DMS53 treated with DMSO at 0.1 percent for 48 hours (cell line): Measurements from ENCODE around the gene KIRREL3.

ENCODE experiments used
- DNase-seq: peaks from one replicate; lab custom pipeline; 2025; ENCODE audit not compliant: unreplicated experiment; lab: John Stamatoyannopoulos, UW

Gene KIRREL3

DNA sequence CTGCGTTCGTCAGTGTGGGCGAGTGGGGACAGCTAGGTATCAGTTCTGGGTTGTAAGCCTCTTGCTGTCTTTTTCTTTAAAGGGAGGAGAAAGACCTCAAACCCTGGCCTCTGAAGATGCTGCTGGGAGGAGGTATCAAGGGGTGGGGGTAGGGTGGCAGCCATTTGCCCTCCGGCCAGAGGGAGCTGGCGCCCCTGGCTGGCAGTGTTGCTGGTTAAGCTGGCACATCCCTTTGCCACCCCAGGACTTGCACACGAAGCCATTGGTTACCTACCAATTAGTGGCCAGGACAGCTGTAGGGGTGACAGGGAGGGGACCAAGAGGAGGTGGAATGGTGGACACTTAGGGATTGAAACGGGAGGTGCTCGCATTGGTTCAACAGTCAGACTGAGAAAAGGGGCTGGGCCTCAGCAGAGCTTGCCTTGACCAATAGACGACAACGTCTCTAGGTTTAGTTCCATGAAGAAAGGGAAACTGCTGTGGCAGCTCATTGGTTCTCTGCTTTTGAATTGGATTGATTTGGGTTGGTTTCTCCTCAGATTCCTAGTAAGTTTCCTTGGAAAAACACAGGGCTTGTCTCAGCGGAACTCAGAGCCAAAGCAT is 567.2 kb downstream of the KIRREL3 start:
- no peak for DNase-seq

DNA sequence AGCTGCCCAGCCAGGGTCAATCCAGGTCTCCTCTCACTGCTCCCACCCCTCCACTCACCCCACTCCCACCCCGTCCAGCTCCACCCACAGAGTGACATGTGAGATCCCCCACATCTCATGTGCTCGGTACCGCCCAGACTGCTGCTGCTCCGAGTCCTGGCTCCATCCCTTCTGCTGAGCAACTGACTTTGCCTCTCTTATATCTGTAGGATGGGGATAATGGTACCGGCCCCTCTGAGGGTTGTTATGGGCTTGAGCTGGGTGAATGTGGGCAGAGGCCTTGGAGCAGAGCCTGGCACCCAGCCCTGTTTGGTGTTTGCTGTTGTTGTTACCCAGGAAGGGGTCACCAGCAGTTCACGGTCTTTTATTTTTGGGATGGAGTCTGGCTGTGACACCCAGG is 568.0 kb downstream of the KIRREL3 start:
- no peak for DNase-seq

DNA sequence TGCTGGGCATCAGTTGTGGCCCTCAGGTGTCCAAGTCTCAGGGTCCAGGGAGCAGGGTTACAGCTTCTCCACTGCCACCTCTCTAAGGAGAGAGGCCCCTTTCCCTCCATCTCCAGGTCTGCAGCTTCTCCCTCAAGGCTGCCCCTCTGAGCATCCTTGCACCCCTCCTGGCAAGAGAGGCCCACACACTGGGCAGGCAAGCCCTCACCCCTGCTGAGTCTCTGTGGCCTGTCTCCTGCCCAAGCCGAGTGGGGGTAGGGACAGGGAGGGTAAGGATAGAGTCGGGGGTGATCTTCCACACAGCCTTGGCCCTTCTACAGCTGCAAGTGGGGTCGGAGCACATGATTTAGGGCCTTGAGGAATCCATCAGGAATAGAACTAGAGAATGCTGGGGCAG is 568.5 kb downstream of the KIRREL3 start:
- DNase-seq, result no peak

DNA sequence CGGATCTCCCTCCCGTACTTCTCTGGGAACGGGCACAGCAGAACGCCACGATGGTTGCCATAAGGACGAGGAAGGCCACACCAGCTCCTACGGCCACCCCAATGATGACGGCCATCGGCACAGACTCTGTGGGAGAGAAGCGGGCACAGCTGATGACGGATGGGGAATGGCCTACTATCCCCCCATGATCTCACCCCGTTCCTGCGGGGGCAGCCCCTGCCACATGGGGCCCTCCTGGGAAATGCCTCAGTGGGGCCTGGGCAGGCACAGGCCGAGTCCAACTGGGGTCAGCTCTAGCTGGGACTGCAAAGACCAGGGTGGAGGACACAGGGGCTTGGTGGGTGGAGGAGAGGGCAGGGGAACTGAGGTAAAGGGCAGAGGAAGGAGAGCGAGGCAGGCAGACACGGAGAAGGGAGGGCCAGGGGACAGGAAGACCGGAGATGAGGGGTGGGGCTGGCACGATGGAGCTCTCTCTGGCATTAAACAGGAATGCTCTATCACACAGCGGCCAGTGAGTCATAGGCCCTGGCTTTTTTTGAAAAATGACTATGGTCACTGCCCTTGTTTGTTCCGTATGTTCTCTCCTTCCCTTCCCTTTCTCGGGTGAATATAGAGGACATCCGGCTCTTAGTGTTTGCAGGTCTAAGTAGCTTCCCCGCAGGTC is 569.0 kb downstream of the KIRREL3 start:
- DNase-seq, result no peak

DNA sequence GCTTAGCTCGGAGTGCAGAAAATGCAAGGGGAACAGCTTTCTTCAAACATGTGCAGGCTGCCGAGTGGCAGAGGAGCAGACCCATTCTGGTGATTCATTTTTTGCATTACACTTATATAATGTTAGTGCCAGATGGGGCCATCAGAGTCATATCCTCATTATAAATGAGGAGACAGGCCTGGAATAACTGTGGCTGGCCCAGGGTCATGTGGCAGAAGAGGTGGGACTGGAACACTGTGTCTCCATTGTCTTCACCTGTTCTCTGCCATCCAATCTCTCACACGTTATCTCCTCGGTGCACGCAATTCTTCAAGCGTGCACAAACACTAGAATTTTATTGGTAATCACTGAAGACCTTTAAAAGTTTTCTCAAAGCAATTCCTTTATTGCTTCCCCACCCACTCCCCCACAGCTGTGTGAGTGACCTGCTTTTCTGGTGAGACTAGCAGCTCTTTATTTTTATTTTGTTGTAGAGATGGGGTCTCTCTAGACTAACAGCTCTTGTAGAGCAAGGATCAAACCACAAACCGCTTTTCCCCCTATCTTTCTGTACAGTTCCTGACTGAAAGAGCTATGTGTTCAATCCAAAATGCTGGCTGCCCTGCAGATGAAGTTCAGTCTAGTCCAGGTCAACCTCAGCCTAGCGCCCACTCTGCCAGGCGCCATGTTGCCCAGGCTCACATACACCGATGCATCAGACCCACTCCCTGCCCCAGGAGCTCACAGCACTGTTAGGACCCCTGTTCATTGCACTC is 569.8 kb downstream of the KIRREL3 start:
- DNase-seq, result no peak

DNA sequence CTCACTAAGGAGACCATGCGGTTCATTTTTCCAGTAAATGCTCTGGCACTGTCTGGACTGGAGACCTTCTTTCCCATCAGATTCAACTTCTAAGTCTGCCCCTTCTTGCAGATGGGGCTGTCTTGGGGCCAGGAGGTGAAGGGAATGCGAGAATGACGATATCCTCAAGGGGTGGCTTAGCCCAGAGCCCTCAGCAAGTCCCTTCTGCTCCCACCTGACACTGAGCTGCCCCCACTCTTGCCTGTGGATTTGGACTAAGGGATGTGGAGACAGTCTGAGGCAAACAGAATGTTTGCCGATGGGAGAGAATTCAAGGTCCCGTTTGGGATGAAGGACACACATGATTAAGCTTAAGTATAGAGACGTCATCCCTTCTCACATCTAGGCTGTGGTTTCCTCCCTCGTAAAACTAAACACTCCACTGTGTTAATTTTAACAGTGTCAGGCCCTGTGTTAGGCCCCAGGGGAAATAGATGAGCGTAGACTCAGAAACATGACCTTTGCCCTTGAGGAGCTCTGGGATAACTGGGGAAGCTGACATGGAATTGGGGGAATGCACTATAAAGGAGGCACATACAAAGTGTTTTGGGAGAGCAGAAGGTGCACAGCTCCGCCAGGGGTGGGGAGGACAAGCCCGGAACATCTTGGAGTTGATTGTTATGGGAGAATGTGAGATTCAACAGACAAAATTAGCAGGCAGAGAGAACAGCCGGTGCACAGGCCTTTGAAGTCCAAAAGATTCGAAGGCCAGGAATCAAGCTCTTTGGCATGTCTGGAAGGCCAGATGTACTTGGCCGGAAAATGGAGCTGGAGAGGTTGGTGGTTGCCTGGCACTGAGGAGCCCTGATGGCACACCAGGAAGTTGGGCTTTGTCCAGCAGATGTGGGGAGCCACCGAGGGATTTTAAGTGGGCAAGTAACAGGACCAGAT is 573.5 kb downstream of the KIRREL3 start:
- DNase-seq, result no peak

DNA sequence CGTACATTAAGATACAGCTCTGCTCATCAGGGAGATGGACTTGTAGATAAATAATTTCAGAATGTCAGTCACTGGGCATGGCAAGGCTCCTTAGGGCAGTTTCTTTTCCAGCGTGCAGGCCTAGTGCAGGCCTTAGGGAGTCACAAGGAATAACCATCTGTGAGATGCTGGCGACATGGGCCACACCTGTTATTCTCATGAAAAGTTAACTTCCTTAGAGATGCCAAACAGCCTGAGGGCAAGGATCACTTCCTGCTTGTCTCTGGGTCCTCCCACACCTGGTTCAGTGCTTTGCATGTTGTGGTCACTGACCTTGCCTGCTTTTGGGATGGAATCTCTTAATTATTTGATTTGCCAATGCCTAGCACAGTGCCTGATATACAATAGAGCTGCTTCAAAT is 574.5 kb downstream of the KIRREL3 start:
- DNase-seq, result no peak

DNA sequence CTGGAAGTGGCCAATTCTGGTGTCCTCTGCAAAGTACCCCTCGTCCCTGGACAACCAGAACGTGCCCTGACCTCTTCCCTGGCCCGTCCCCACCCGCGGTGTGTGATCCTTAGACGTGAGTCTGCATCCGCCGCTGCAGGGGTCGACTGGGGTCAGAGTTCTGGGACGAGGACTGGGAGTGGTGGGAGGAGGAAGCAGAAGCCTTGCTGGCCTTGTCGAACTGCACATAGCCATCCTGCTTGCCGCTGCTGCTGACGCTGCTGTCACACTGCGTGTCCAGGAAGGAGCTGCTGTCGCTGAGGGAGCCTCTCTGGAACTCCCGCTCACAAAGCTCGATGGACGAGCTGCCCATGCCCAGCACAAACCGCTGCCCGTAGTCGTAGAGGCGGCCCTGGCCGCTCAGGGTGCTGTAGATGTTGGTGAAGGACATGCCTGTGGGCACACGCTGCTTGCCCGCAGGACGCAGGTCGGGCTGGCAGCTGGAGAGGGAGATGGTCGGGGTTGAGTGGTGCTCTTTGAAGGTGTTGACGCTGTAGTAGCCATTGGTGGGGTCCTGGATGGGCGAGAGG is 576.0 kb downstream of the KIRREL3 start:
- DNase-seq, result no peak

DNA sequence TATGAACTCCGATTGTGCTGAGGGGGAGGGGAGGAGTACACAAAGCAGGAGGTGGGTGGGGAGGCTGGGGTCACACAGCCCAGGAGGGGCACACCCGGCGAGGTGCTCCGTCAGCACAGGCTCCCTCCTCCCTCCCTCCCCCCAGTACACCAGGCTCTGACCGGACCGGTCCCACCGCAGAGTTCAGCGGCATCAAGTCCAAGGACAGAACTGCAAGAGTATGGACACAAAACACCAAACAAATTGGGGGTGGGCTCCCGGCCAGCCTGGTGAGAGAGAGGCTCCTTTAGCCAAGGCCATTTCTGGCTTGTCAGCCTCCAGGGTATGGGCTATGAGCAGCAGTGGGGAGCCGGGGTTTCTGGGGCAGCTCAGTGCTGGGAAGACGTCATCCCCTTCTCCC is 576.8 kb downstream of the KIRREL3 start:
- DNase-seq, result no peak

DNA sequence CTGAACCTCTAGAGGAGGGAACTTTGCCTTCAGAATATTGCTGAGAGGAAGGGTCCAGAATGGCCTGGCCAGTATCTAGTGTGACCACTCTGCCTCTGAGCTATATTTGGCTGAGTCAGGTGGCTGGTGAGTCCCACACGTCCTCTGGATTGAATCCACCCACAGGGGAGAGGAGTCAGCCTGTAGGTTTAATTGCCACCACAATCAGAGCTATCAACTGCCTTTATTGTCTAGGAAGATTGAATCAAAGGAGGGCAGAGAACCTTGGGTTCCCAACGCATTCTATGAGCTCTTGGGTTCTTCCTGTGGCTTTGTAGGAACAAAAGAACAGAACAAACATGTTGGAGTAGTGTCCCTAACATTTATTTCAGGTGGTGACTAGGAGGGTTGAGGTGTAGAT is 577.4 kb downstream of the KIRREL3 start:
- DNase-seq, result no peak

DNA sequence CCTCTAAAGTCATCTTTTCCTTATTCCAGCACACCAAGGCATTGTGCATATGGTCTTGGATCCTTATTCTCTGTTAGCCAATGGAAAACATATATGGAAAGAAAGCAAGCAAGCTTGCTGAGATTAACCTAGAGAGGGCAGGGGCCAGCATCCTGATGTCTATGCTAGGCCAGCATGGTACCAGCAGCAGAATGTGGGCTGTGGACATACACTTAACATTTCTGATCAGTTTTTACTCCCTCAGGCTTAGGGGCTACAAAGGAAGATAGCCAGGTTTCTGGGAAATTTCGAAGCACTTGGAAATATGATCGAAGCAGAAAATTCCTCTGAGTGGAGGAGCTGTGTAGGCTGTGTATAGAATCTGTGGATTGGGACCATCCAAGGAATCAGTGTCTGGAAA is 578.1 kb downstream of the KIRREL3 start:
- DNase-seq, result no peak

DNA sequence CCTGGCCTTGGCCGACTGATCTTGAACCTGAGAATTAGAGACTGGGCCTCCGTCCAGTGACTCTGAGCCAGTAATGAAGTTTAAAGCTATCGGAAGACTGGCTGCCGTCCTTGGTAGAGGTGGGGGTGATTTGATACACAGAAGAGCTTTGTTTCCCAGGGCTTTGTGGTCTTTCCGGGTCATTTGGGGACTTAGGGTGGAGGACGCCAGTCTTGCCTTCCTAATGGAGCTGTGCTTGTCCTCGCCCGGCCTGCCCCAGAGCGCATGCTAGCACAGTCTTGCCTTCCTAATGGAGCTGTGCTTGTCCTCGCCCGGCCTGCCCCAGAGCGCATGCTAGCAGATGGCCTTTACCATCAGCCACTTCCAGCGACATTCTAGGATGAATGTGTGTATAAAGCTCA is 579.3 kb downstream of the KIRREL3 start:
- DNase-seq, result no peak

DNA sequence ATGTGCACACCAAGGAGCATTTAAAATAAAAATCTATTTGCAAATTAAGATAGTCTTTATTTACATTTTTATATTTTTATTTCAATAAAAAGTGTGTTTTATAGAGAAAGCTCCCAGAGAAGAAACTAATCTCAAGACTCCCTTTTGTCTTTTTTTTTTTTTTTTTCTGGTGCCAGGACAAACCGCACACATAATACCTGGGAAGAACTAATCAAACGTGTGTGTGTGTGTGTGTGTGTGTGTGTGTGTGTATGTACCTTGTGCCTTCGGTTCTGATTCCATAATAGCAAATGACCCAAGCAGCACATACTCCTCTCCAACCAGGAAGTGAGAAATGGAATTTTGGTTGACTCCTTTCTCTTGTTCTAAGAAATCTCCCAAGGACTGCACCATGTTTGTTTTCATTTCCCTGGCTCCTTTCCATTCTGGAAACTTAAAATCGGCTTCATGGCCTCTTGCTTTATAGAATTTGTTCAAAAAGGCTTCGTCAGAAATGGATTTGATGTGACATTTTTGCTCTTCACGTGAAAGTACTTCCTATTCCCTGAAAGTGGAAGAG is 579.8 kb downstream of the KIRREL3 start:
- DNase-seq, result no peak

DNA sequence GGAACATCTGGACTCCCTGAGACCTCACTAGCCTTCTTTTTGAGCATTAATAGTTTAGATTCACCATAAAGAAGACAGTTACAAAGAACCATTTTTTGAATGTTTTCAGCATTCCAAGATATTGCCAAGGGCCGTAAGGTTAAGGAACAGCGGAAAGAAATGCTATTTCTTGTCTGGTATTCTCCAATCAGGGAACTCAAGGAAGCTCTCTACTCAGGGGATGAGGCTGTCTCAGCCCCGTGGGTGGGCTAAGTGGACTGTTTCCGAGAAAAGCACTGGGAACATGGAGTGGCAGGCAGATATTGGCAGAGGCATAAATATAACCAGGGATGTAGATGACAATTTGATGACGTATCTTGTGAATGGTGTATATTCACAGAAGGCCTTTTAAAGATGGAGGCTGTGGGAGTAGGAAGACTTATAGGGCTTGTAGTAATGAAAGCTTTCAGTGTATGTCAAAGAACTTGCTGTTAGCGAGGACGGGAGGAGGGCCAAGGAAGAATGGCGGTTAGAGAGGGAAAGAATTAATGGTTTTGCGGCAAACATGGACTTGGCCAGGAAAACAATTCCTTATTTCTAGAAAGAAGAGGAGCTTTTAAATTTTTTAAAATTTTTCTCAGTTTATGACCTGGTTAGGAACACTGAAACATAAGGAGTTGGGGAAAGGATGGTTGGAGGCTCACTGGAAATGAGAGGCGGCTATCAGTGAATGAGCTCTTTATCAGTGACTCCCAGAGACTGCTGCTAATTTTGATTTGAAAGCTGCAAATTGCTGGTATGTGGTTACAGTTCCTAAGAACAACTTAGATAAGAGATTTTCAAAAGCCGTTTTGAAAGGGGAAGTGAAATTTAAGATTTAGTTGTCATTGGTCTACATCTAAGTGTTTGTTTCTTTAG is 580.5 kb downstream of the KIRREL3 start:
- no peak for DNase-seq

DNA sequence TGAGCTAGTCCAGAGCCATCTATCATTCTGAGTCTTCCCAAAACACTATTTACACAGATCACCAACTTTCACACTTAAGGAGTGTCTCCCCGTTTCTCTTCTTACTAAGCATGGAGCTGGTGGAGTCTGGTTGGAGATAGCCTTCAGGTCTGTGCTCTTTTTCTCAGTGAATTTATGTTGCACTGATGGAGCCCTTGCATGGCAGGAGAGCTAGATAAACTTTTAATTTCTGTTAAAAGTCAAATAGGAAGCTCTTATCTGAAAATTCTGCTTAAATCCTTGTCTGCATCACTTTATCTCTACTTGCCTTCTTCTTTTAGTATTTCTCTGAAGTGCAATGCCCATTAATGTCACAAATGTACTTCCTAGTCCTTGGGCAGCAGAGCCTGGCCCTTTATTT is 581.7 kb downstream of the KIRREL3 start:
- no peak for DNase-seq

DNA sequence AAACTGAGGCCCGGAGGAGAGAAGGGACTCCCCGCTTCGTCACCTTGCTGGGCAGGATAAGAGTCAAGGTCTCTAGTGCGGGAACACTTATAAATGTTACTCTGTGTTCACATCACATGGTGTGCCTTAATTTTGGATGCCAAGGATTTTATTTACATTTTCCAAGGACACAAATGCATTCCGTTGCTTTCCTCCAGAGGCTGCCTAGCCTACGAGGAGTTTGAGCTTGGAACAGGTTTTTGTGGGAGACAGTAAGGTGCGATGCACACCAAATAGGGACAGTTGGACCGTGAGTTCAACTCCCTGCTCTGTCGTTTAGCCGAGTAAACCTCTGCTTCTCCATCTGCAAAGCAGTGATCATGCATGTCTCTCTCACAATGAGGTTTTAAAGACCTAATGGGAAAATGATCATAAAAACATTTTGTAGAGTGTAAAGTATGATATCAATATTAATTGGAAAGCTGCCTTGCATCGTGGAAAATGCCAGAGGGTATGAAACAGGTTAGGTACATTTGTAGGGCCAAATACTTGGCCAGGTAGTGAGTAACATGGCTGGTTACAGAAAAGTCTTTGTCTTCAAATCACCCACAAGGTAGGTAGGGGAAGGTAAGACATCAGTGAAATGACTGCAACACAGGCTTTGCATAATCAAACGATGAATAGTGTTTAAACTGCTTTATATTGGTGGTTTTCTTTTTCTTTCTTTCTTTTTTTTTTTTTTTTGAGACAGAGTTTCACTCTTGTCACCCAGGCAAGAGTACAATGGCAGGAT is 583.3 kb downstream of the KIRREL3 start:
- no peak for DNase-seq

DNA sequence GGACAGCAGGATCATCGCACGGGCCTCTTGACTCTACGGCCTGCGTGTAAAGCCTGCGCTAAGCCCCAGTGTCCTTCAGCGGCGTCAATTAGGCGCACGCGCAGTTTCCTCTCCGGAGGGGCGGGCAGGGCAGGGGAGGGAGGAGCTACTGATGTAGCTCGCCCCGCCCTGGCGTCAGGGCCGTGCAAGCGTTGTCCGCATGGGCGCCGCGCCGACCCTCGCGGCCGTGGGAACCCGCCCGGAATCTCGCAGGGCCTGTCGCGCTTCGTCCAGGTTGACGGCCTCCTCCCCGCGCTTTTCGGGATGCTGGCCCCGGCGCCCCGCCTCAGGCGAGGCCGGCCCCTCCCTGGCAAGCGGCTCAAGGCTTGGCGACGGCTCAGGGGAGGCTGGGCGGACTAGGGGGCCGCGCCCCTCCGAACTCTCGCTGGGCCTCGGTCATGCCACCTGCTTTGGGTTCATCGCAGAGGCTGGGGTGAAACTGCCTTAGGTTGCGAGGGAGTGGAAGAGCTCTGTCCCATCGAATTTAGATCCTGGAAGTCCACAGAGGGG is 584.0 kb downstream of the KIRREL3 start:
- DNase-seq, result peak; percentile 55

DNA sequence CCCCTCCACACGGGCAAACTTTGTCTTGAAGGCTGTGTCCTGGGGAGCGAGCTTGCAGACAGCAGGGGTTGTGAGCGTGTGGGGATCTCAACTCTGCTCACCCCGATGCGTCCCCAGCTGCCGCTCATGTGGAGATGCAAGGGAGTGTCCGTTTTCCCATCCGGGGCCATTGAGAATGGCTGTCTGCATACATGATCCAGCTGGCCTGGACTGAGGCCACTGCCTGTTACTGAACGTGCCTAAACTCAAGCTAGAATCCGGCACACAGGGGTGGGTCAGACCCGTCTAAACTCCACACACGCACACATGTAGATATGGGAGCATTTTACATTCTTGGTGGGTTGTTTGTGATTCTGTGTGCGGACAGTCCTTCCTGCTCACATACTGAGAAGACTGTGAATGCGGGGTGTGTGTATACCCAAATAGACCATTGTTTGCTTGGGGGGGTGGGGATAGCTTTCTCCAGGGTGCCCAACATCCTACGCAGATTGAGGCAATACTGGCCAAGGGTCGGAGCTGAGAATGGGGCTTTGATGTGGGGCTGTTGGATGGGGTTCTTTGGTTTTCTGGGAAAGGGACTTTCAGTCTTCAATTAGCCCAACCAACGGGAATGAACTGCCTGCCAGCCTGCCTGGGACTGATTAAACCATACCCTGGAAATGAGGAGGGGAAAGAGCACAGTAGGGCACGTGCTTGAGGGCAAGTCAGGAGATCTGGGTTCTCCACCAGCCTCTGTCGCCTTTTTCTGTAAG is 584.7 kb downstream of the KIRREL3 start:
- DNase-seq, result no peak
